ENCODE data around the gene ITGAD. TPM values are rescaled to one million over a fixed set of nuclear protein-coding genes. Genes with fewer than 3 reads are reported as not detected.
"Not testable (repeated sequence)": the region's sequence is repeated elsewhere in the genome, so short reads cannot be mapped to it uniquely, and the experiment has no call there.

The ITGAD gene
- polyA plus RNA-seq, 1 of the 3 experiments (the other 2 are of a cell fraction): not detected

DNA sequence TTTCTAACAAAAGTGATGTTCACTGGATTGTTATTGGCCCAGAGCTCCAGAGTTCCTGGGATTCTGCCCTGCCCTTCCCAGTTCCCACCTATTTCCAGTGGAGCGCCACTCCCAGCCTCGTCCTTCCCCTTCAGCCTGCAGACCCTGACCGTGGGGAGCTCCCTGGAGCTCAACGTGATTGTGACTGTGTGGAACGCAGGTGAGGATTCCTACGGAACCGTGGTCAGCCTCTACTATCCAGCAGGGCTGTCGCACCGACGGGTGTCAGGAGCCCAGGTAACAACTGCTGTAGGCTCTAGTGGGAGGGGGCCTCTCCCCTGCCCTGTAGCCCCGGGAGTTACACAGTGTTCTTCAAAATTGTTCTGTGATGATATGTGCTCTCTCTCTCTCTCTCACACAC is 23.2 kb downstream of the ITGAD start:
- no peaks in the 10 kb centered on the region for H3K9me3 ChIP-seq
- H3K4me3 ChIP-seq (ENCODE audit: low read depth in 2 of 2, low read length in 1 of 2): no peak overlapping the region
- no peak overlapping the region for H2AFZ ChIP-seq (ENCODE audit: low read depth)
- H3K4me1 ChIP-seq (ENCODE audit: control insufficient read depth in 1 of 2, insufficient read depth in 2 of 2, low read depth in 1 of 2, low read length in 1 of 2): no peaks in the 10 kb centered on the region
- no peaks in the 10 kb centered on the region for H3F3A ChIP-seq (replicated peaks; ENCODE audit: insufficient read depth)
- TF ChIP-seq TEAD4 (IDR thresholded peaks at IDR 0.05; ENCODE audit: borderline replicate concordance, insufficient read depth) (no peak), TCF12 (IDR thresholded peaks at IDR 0.05) (no peak), FOSL2 (IDR thresholded peaks at IDR 0.05; ENCODE audit: borderline replicate concordance, low read depth) (no peak), POLR2AphosphoS5 (IDR thresholded peaks at IDR 0.05; ENCODE audit: low read depth, low read length) (no peak), RAD21 (IDR thresholded peaks at IDR 0.05; ENCODE audit: low read length) (no peak), ZBTB33 (IDR thresholded peaks at IDR 0.05; ENCODE audit: borderline replicate concordance, low read depth) (no peak), PBX3 (IDR thresholded peaks at IDR 0.05) (no peak), EP300 (IDR thresholded peaks at IDR 0.05; ENCODE audit: borderline replicate concordance in 1 of 2, low read depth in 1 of 2, low read length in 1 of 2) (no peak), TAF1 (IDR thresholded peaks at IDR 0.05; ENCODE audit: borderline replicate concordance, low read depth, low read length) (no peak), YY1 (IDR thresholded peaks at IDR 0.05; ENCODE audit: low read depth) (no peak), NRF1 (IDR thresholded peaks at IDR 0.05; ENCODE audit: low read depth, low read length) (no peak), EZH2phosphoT487 (IDR thresholded peaks at IDR 0.05; ENCODE audit: borderline replicate concordance, low read depth) (no peak), GATA2 (CRISPR knock-in tag; IDR thresholded peaks at IDR 0.05) (no peak)
- POLR2A ChIA-PET: no interaction called here
- H3K36me3 ChIP-seq (replicated peaks in 1 of 2; ENCODE audit: control insufficient read depth in 1 of 2, insufficient read depth in 2 of 2, low read length in 1 of 2): no peaks in the 10 kb centered on the region
- no peaks in the 10 kb centered on the region for H4K20me1 ChIP-seq (ENCODE audit: insufficient read depth)
- WGBS (ENCODE audit: low lambda C conversion rate): 6% methylated on average over 6 of the region's 11 CpGs
- no peak overlapping the region for H3K4me2 ChIP-seq
- no peak overlapping the region for H3K27ac ChIP-seq (ENCODE audit: low read depth in 2 of 2, low read length in 1 of 2)
- CTCF ChIA-PET: no interaction called here
- no peaks in the 10 kb centered on the region for H3K79me2 ChIP-seq (ENCODE audit: insufficient read depth)
- H3K9ac ChIP-seq: no peak overlapping the region
- no peak for DNase-seq
- H3K9me2 ChIP-seq: no peaks in the 10 kb centered on the region
- H3K27me3 ChIP-seq (ENCODE audit: insufficient read depth): peaks cover 50% of the 10 kb centered on the region; the same call in 1 of the 2 replicates

DNA sequence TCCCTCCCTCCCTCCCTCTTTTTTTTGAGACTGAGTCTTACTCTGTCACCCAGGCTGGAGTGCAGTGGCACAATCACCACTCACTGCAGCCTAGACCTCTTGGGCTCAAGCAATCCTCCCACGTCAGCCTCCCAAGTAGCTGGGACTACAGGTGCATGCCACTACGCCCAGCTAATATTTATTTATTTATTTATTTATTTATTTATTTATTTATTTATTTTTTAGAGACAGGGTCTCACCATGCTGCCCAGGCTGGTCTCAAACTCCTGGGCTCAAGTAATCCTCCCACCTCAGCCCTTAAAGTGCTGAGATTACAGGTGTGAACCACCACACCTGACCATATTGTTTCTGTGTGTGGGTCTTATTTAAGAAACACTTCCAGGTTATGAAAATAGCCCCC is 23.9 kb downstream of the ITGAD start:
- H3K79me2 ChIP-seq (ENCODE audit: insufficient read depth); H3K27ac ChIP-seq (ENCODE audit: low read depth in 2 of 2, low read length in 1 of 2); H3K4me3 ChIP-seq (ENCODE audit: low read depth in 2 of 2, low read length in 1 of 2); H3F3A ChIP-seq (replicated peaks; ENCODE audit: insufficient read depth); H3K4me2 ChIP-seq; H3K4me1 ChIP-seq (ENCODE audit: control insufficient read depth in 1 of 2, insufficient read depth in 2 of 2, low read depth in 1 of 2, low read length in 1 of 2); POLR2A ChIA-PET; H2AFZ ChIP-seq (ENCODE audit: low read depth); H3K9me2 ChIP-seq; DNase-seq; H3K9me3 ChIP-seq; H3K36me3 ChIP-seq (replicated peaks in 1 of 2; ENCODE audit: control insufficient read depth in 1 of 2, insufficient read depth in 2 of 2, low read length in 1 of 2); H4K20me1 ChIP-seq (ENCODE audit: insufficient read depth); H3K9ac ChIP-seq: not testable (repeated sequence)
- 5% methylated on average over 2 of the region's 2 CpGs for WGBS (ENCODE audit: low lambda C conversion rate)
- peaks cover 56% of the 10 kb centered on the region; the same call in 1 of the 2 replicates for H3K27me3 ChIP-seq (ENCODE audit: insufficient read depth)
- CTCF ChIA-PET: interaction anchor here (0.6 kb wide), 1 partner anchor 9 kb away, joined by 3 read pairs; no protein-coding TSS in a partner anchor

All from SK-N-SH (cell line).